GM12872 (cell line): ENCODE results near the gene IGF2BP2.

ENCODE experiments used
- CTCF ChIP-seq: IDR thresholded peaks from 3 replicates; pipeline ENCODE4 v1.5.1; 2011; ENCODE audit warnings: low read depth, mild to moderate bottlenecking, low read length, moderate library complexity; ENCODE audit not compliant: insufficient read depth

IGF2BP2 gene

GRCh38 chr3:185825006-185825638, at the start of gene IGF2BP2:
IGF2BP2 (minus strand) TSS chr3:185825042; CDS start chr3:185824960, 82 bp downstream.
- no peak for TF ChIP-seq CTCF

- no peak for TF ChIP-seq CTCF
Observed at GRCh38 chr3:185874119-185874518, 49.3 kb upstream of the IGF2BP2 start.

GRCh38 chr3:185867650-185868049, 42.8 kb upstream of the IGF2BP2 start:
- TF ChIP-seq CTCF = no peak

- no peak for TF ChIP-seq CTCF
Observed at GRCh38 chr3:185866995-185867394, 42.2 kb upstream of the IGF2BP2 start.

- TF ChIP-seq CTCF = no peak
Observed at GRCh38 chr3:185866555-185866954, 41.7 kb upstream of the IGF2BP2 start.

GRCh38 chr3:185865247-185865646, 40.4 kb upstream of the IGF2BP2 start:
- no peak for TF ChIP-seq CTCF

GRCh38 chr3:185864767-185865166, 39.9 kb upstream of the IGF2BP2 start:
- no peak for TF ChIP-seq CTCF
